Skin epidermis (tissue), 12 donors: Measurements from ENCODE around the gene MYH10.

ENCODE experiments used
- H3K27ac ChIP-seq, 21 experiments: fragments of 200-600 bp; sonication (generic) in 11 of 21; one replicate each; pipeline ENCODE4 v1.5.0; 2020; ENCODE audit warnings: mild to moderate bottlenecking in 3 of 21, inconsistent platforms in 2 of 21, moderate library complexity in 2 of 21
- H3K4me3 ChIP-seq, 7 experiments: fragments of 200-600 bp; sonication (generic) in 2 of 7; one replicate each; pipeline ENCODE4 v1.5.0; 2020; ENCODE audit warnings: inconsistent platforms in 2 of 7, mild to moderate bottlenecking in 2 of 7, moderate library complexity in 1 of 7

MYH10 gene

GRCh38 chr17:8611619-8612298 is 18.8 kb downstream of the MYH10 start:
- Histone ChIP-seq H3K27ac (peak overlapping the region in 1 of 21 experiments; percentile 14), H3K4me3 (no peak overlapping the region)

GRCh38 chr17:8611137-8611536 is 19.4 kb downstream of the MYH10 start:
- peak overlapping the region in 1 of 21 experiments; percentile 14 for H3K27ac ChIP-seq
- H3K4me3 ChIP-seq, result no peak overlapping the region

GRCh38 chr17:8610558-8610957 is 20.0 kb downstream of the MYH10 start:
- Histone ChIP-seq H3K27ac (no peak overlapping the region), H3K4me3 (no peak overlapping the region)

- no peak overlapping the region for H3K4me3 ChIP-seq
- H3K27ac ChIP-seq, result no peak overlapping the region
Measured at GRCh38 chr17:8609910-8610309, 20.6 kb downstream of the MYH10 start.

GRCh38 chr17:8608001-8608400 is 22.5 kb downstream of the MYH10 start:
- no peak overlapping the region for H3K4me3 ChIP-seq
- no peak overlapping the region for H3K27ac ChIP-seq

- Histone ChIP-seq H3K27ac (peak overlapping the region in 2 of 21 experiments; percentile 16 to 21), H3K4me3 (no peak overlapping the region)
Measured at GRCh38 chr17:8606401-8606800, 24.1 kb downstream of the MYH10 start.

- no peak overlapping the region for H3K27ac ChIP-seq
- H3K4me3 ChIP-seq, result no peak overlapping the region
Measured at GRCh38 chr17:8602679-8603078, 27.8 kb downstream of the MYH10 start.

GRCh38 chr17:8599351-8600011 is 31.0 kb downstream of the MYH10 start:
- H3K27ac ChIP-seq, result no peak overlapping the region
- no peak overlapping the region for H3K4me3 ChIP-seq

GRCh38 chr17:8598913-8599312 is 31.6 kb downstream of the MYH10 start:
- Histone ChIP-seq H3K27ac (no peak overlapping the region), H3K4me3 (no peak overlapping the region)

- Histone ChIP-seq H3K4me3 (no peak overlapping the region), H3K27ac (no peak overlapping the region)
Measured at GRCh38 chr17:8593830-8594229, 36.7 kb downstream of the MYH10 start.

- no peak overlapping the region for H3K4me3 ChIP-seq
- H3K27ac ChIP-seq, result no peak overlapping the region
Measured at GRCh38 chr17:8593276-8593675, 37.2 kb downstream of the MYH10 start.

GRCh38 chr17:8588877-8589554 is 41.5 kb downstream of the MYH10 start:
- no peak overlapping the region for H3K27ac ChIP-seq

GRCh38 chr17:8586766-8587165 is 43.8 kb downstream of the MYH10 start:
- no peak overlapping the region for H3K27ac ChIP-seq

More at GRCh38 chr17:8588877-8589554, 41.5 kb downstream of the MYH10 start:
- no peak overlapping the region for H3K4me3 ChIP-seq

GRCh38 chr17:8585911-8586310 is 44.6 kb downstream of the MYH10 start:
- no peak overlapping the region for H3K27ac ChIP-seq
- H3K4me3 ChIP-seq, result no peak overlapping the region

More at GRCh38 chr17:8586766-8587165, 43.8 kb downstream of the MYH10 start:
- H3K4me3 ChIP-seq, result no peak overlapping the region

GRCh38 chr17:8583954-8584353 is 46.6 kb downstream of the MYH10 start:
- Histone ChIP-seq H3K4me3 (no peak overlapping the region), H3K27ac (no peak overlapping the region)

GRCh38 chr17:8580952-8581658 is 49.4 kb downstream of the MYH10 start:
- no peak overlapping the region for H3K4me3 ChIP-seq
- H3K27ac ChIP-seq, result peak overlapping the region in 3 of 21 experiments; percentile 13 to 32 (median 19)

- no peak overlapping the region for H3K4me3 ChIP-seq
- no peak overlapping the region for H3K27ac ChIP-seq
Measured at GRCh38 chr17:8577868-8578267, 52.7 kb downstream of the MYH10 start.

- Histone ChIP-seq H3K27ac (no peak overlapping the region), H3K4me3 (no peak overlapping the region)
Measured at GRCh38 chr17:8576559-8577294, 53.8 kb downstream of the MYH10 start.

- H3K27ac ChIP-seq, result no peak overlapping the region
- H3K4me3 ChIP-seq, result no peak overlapping the region
Measured at GRCh38 chr17:8574687-8575086, 55.8 kb downstream of the MYH10 start.

- Histone ChIP-seq H3K4me3 (no peak overlapping the region), H3K27ac (no peak overlapping the region)
Measured at GRCh38 chr17:8572764-8573163, 57.8 kb downstream of the MYH10 start.
